ENCODE measurements around the gene ASTN2. TPM values are rescaled to one million over a fixed set of nuclear protein-coding genes. Genes with fewer than 3 reads are reported as not detected.
"Not testable (repeated sequence)": the region's sequence is repeated elsewhere in the genome, so short reads cannot be mapped to it uniquely, and the experiment has no call there.

The ASTN2 gene
- total and polyA plus RNA-seq, 9 of the 15 experiments (the other 6 are each of a cell fraction or from before 2014, with no cell fraction given), result 0.56 to 3.5 (median 1.9) TPM

DNA sequence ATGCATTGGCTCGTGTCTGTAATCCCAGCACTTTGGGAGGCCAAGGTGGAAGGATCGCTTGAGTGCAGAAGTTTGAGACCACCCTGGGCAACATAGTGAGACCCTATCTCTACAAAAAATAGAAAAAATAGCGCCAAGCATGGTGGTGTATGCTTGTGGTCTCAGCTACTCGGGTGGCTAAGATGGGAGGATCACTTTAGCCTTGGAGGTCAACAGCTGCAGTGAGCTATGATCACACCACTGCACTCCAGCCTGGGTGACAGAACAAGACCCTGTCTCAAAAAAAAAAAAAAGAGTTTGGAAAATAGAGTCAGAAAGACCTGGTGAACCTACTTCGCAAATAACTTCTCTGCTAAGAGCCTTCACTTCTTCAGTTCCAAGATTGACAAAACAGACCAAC is 516.7 kb downstream of the ASTN2 start:
- ATAC-seq; H3K9ac ChIP-seq (ENCODE audit: insufficient read depth in 1 of 2, low read depth in 2 of 2, low read length in 2 of 2): not testable (repeated sequence)

DNA sequence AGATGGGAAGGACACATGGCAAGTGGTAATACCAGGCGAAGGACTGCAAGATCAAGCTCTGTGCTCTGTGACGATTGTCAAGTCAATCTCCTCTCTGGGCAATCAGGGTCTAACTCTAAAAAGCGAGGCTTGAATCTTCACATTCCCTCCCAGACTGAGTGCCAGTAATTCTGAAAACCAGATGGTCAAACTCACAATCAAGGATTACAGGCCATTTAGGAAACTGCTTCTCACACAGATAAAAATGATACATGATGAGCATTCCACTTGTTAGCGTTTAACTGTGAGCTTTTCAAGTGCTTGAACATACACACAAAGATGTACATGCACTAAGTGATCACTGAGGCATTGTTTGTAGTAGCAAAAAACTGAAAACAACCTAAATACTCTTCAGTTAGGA is 517.7 kb downstream of the ASTN2 start:
- Histone ChIP-seq H3K9ac (ENCODE audit: insufficient read depth in 1 of 2, low read depth in 2 of 2, low read length in 2 of 2) (no peak overlapping the region), H3K4me2 (ENCODE audit: insufficient read depth, low read length) (no peak overlapping the region), H3K79me2 (ENCODE audit: control insufficient read depth, insufficient read depth, low read length) (no peaks in the 10 kb centered on the region), H3K9me1 (ENCODE audit: control insufficient read depth, insufficient read depth, low read length) (no peaks in the 10 kb centered on the region), H3K4me3 (no peak overlapping the region), H2AFZ (ENCODE audit: low read depth, low read length) (no peak overlapping the region), H3K4me1 (replicated peaks in 1 of 2; ENCODE audit: control insufficient read depth in 2 of 2, insufficient read depth in 2 of 2, low read length in 2 of 2) (no peaks in the 10 kb centered on the region), H3K27me3 (ENCODE audit: control insufficient read depth in 2 of 2, insufficient read depth in 2 of 2, low read length in 2 of 2) (no peaks in the 10 kb centered on the region), H3K36me3 (ENCODE audit: control insufficient read depth, insufficient read depth, low read length) (no peaks in the 10 kb centered on the region), H3K9me3 (replicated peaks; ENCODE audit: control insufficient read depth, insufficient read depth, low read depth, low read length) (no peaks in the 10 kb centered on the region), H3K27ac (ENCODE audit: extremely low read depth, low read depth, low read length) (no peak overlapping the region), H4K20me1 (replicated peaks; ENCODE audit: control insufficient read depth, insufficient read depth, low read length) (no peaks in the 10 kb centered on the region)
- TF ChIP-seq, protein P1, sequence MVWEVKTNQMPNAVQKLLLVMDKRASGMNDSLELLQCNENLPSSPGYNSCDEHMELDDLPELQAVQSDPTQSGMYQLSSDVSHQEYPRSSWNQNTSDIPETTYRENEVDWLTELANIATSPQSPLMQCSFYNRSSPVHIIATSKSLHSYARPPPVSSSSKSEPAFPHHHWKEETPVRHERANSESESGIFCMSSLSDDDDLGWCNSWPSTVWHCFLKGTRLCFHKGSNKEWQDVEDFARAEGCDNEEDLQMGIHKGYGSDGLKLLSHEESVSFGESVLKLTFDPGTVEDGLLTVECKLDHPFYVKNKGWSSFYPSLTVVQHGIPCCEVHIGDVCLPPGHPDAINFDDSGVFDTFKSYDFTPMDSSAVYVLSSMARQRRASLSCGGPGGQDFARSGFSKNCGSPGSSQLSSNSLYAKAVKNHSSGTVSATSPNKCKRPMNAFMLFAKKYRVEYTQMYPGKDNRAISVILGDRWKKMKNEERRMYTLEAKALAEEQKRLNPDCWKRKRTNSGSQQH (CRISPR knock-in tag; IDR thresholded peaks at IDR 0.05), result no peak
- TF ChIP-seq SIRT6 (IDR thresholded peaks at IDR 0.05; ENCODE audit: low read depth, low read length), result no peak
- TF ChIP-seq, protein P2, sequence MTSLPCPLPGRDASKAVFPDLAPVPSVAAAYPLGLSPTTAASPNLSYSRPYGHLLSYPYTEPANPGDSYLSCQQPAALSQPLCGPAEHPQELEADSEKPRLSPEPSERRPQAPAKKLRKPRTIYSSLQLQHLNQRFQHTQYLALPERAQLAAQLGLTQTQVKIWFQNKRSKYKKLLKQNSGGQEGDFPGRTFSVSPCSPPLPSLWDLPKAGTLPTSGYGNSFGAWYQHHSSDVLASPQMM (CRISPR knock-in tag; IDR thresholded peaks at IDR 0.05), result no peak
- TF ChIP-seq KLF13 (tag; IDR thresholded peaks at IDR 0.05; ENCODE audit: borderline replicate concordance, low read depth), result no peak
- TF ChIP-seq, protein P3, sequence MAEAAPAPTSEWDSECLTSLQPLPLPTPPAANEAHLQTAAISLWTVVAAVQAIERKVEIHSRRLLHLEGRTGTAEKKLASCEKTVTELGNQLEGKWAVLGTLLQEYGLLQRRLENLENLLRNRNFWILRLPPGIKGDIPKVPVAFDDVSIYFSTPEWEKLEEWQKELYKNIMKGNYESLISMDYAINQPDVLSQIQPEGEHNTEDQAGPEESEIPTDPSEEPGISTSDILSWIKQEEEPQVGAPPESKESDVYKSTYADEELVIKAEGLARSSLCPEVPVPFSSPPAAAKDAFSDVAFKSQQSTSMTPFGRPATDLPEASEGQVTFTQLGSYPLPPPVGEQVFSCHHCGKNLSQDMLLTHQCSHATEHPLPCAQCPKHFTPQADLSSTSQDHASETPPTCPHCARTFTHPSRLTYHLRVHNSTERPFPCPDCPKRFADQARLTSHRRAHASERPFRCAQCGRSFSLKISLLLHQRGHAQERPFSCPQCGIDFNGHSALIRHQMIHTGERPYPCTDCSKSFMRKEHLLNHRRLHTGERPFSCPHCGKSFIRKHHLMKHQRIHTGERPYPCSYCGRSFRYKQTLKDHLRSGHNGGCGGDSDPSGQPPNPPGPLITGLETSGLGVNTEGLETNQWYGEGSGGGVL (CRISPR knock-in tag; IDR thresholded peaks at IDR 0.05), result no peak
- ATAC-seq, result no peak
- in situ Hi-C loops (cut with MboI) (no loop called here), intact Hi-C loops (cut with micrococcal nuclease) (no loop called here)
- POLR2A ChIA-PET, result no interaction called here
- CTCF ChIA-PET (ENCODE audit: low intra/inter-chr PET ratio), result no interaction called here
- WGBS (ENCODE audit: insufficient coverage, low coverage, missing lambda C conversion rate), result 0% methylated on average over 4 of the region's 4 CpGs
- BruUV-seq (replicated peaks), result no TSS peak
- DNase-seq (ENCODE audit: extremely low read depth in 1 of 4, low spot score in 3 of 4), result no peak
- FAIRE-seq, result no peak

More for the DNA sequence above, 516.7 kb downstream of the ASTN2 start:
- H2AFZ ChIP-seq (ENCODE audit: low read depth, low read length); H3K4me3 ChIP-seq; POLR2A ChIA-PET; H3K9me1 ChIP-seq (ENCODE audit: control insufficient read depth, insufficient read depth, low read length); H3K9me3 ChIP-seq (replicated peaks; ENCODE audit: control insufficient read depth, insufficient read depth, low read depth, low read length); H4K20me1 ChIP-seq (replicated peaks; ENCODE audit: control insufficient read depth, insufficient read depth, low read length); CTCF ChIA-PET (ENCODE audit: low intra/inter-chr PET ratio); H3K4me1 ChIP-seq (replicated peaks in 1 of 2; ENCODE audit: control insufficient read depth in 2 of 2, insufficient read depth in 2 of 2, low read length in 2 of 2); H3K36me3 ChIP-seq (ENCODE audit: control insufficient read depth, insufficient read depth, low read length); H3K4me2 ChIP-seq (ENCODE audit: insufficient read depth, low read length); H3K27me3 ChIP-seq (ENCODE audit: control insufficient read depth in 2 of 2, insufficient read depth in 2 of 2, low read length in 2 of 2); DNase-seq (ENCODE audit: extremely low read depth in 1 of 4, low spot score in 3 of 4); H3K79me2 ChIP-seq (ENCODE audit: control insufficient read depth, insufficient read depth, low read length); H3K27ac ChIP-seq (ENCODE audit: extremely low read depth, low read depth, low read length); in situ Hi-C loops (cut with MboI); BruUV-seq (replicated peaks); FAIRE-seq; intact Hi-C loops (cut with micrococcal nuclease): not testable (repeated sequence)
- WGBS (ENCODE audit: insufficient coverage, low coverage, missing lambda C conversion rate), result 0% methylated on average over 5 of the region's 5 CpGs

All from K562 (cell line).